ENCODE data around the gene GOLGA8K.
"Not testable (repeated sequence)": the region's sequence is repeated elsewhere in the genome, so short reads cannot be mapped to it uniquely, and the experiment has no call there.

The GOLGA8K gene

DNA sequence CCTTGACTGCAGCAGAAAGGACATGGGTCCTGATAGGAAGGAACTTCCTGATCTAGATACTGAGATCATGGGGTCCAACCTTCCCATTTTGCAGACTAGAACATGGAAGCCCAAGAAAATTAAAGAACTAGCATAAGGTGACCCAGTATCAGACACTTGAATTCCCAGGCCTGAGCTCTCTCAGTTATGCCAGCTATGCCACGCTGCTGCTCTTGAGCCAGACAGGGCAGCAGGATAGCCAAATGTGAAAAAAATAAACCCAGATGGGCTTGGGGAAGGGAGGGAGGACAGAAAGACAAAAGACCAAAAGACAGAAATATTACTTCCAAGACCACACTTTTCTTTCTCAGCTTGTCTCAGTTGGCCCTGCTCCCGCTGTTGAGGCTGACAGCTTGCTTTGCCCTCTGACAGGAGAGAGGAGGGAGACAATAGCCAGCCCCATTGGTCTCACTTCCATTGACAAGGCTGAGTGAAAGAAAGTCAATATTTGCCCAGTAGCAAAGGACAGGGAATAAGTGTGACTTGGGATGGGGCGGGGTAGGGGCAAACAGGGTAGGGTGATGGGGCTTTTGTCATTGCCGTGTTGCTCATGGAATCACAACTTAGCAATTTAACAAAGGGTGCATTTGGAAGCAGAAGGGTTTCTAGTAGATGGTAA lies 52.4 kb downstream of the GOLGA8K start:
- not testable (repeated sequence) for DNase-seq

DNA sequence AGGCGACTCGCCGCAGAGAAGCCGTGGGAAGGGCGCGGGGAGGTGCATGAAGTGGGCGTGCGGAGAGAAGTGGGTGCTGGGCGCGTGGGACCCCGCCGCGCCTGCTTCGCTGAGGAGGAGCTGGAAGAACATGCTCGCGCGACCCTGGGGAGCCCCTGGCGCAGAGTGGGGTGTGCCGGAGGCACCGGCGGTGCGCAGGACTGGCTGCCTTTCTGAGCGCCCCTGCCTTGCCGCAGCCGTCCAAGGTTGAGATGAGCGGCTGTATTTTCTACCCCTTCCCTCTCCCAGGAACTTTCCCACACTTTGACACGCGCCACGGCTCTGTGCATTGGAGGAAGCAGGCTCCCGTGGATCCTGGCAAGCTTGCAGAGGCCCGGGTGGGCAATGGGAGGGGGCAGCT lies 56.1 kb downstream of the GOLGA8K start:
- DNase-seq: not testable (repeated sequence)

DNA sequence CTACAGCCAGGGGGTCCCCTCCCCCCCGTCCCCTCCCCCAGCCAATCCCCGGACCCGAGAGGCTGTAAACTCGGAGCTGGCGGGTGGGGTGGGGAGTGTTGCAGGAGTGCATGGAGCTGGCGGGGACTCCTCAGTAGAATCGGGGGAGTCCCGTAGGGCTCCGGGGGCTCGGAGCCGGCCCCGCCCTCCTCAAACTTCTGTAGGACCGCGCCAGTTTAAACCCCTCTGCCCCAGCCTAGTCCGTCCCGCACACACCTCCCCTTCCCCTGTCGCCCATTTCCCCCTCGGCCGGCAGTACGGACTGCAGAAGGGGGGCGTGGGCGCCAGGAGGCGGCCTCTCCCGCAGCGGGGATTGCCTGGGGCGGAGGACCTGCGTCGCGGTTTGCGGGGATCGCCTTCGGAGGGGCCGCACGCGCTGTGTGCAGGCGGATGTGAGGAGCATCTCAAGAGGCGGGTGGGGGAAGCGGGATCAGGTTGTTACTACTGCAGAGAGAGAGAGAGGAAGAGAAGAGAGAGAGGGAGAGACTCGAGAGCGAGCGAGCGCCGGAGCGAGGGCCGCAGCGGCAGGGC lies 57.0 kb downstream of the GOLGA8K start:
- DNase-seq: not testable (repeated sequence)

DNA sequence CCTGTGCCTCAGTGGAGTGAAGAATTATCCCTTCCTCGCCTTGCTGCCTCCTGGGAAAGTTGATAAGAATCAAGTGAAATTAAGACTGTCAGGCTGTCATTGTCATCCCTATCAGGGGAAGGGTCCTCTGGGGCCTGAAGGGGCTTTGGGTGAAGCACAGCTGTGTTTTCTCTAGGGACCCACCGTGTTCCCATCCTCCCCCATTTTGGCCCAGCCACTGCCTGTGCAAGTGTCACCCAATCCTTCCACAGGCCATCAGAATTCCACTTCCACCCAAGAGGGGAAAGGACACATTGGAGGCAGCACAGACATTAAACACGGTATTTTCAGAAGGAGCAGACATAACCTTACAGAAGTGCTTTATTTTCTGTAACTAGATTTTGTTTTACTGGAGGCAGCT lies 59.2 kb downstream of the GOLGA8K start:
- DNase-seq: not testable (repeated sequence)

All from activated CD4-positive, CD25-positive, alpha-beta regulatory T cell (primary cell).